ENCODE measurements around the gene RETN.

RETN gene

GRCh38 chr19:7657131-7657751, 11.6 kb upstream of the RETN start:
- in situ Hi-C loops (cut with HindIII; ENCODE audit: low sequenced_read_pairs) = no loop called here

- in situ Hi-C loops (cut with HindIII; ENCODE audit: low sequenced_read_pairs) = no loop called here
Observed at GRCh38 chr19:7658219-7658686, 10.6 kb upstream of the RETN start.

GRCh38 chr19:7661744-7662538, 6.9 kb upstream of the RETN start:
- in situ Hi-C loops (cut with HindIII; ENCODE audit: low sequenced_read_pairs) = no loop called here

- in situ Hi-C loops (cut with HindIII; ENCODE audit: low sequenced_read_pairs) = no loop called here
Observed at GRCh38 chr19:7662657-7663056, 6.2 kb upstream of the RETN start.

- in situ Hi-C loops (cut with HindIII; ENCODE audit: low sequenced_read_pairs) = no loop called here
Observed at GRCh38 chr19:7663706-7664105, 5.1 kb upstream of the RETN start.

- in situ Hi-C loops (cut with HindIII; ENCODE audit: low sequenced_read_pairs) = no loop called here
Observed at GRCh38 chr19:7665076-7665475, 3.8 kb upstream of the RETN start.

- in situ Hi-C loops (cut with HindIII; ENCODE audit: low sequenced_read_pairs) = no loop called here
Observed at GRCh38 chr19:7669641-7670040, 792 bp downstream of the RETN start.

- in situ Hi-C loops (cut with HindIII; ENCODE audit: low sequenced_read_pairs) = no loop called here
Observed at GRCh38 chr19:7670150-7670783, 1.4 kb downstream of the RETN start.

GRCh38 chr19:7670790-7671189, 1.9 kb downstream of the RETN start:
- in situ Hi-C loops (cut with HindIII; ENCODE audit: low sequenced_read_pairs) = no loop called here

- in situ Hi-C loops (cut with HindIII; ENCODE audit: low sequenced_read_pairs) = no loop called here
Observed at GRCh38 chr19:7672522-7672921, 3.7 kb downstream of the RETN start.

- in situ Hi-C loops (cut with HindIII; ENCODE audit: low sequenced_read_pairs) = no loop called here
Observed at GRCh38 chr19:7674010-7675005, 5.5 kb downstream of the RETN start.

- in situ Hi-C loops (cut with HindIII; ENCODE audit: low sequenced_read_pairs) = no loop called here
Observed at GRCh38 chr19:7676376-7676775, 7.5 kb downstream of the RETN start.

GRCh38 chr19:7676854-7677253, 8.0 kb downstream of the RETN start, which contains the start of gene MCEMP1:
MCEMP1 (plus strand) TSS chr19:7677090; CDS start chr19:7677121, 31 bp downstream.
- in situ Hi-C loops (cut with HindIII; ENCODE audit: low sequenced_read_pairs) = no loop called here

GRCh38 chr19:7677669-7678311, 8.9 kb downstream of the RETN start:
- in situ Hi-C loops (cut with HindIII; ENCODE audit: low sequenced_read_pairs) = no loop called here

- in situ Hi-C loops (cut with HindIII; ENCODE audit: low sequenced_read_pairs) = no loop called here
Observed at GRCh38 chr19:7678971-7679751, 10.3 kb downstream of the RETN start.

- in situ Hi-C loops (cut with HindIII; ENCODE audit: low sequenced_read_pairs) = no loop called here
Observed at GRCh38 chr19:7679771-7680605, 11.1 kb downstream of the RETN start.

GRCh38 chr19:7680606-7681339, 11.9 kb downstream of the RETN start, which contains the start of gene TRAPPC5:
TRAPPC5 (plus strand) TSS chr19:7680833; CDS start chr19:7682254, 1,421 bp downstream.
- in situ Hi-C loops (cut with HindIII; ENCODE audit: low sequenced_read_pairs) = no loop called here
